Breast epithelium (tissue), 4 donors: ENCODE data around the gene KIR2DL3. TPM values are rescaled to one million over a fixed set of nuclear protein-coding genes. Genes with fewer than 3 reads are reported as not detected.
"Not testable (repeated sequence)": the region's sequence is repeated elsewhere in the genome, so short reads cannot be mapped to it uniquely, and the experiment has no call there.

Source experiments
- DNase-seq, 2 donors: peaks; one replicate each; pipeline ENCODE4 v3.0.0-alpha.2; 2019; ENCODE audit warnings: low spot score in 2 of 2
- H3K27ac ChIP-seq, 2 donors: fragments of 200-600 bp; sonication (generic) in 1 of 2; one replicate each; pipeline ENCODE4 v1.5.1; 2016 to 2019; ENCODE audit warnings: mild to moderate bottlenecking in 1 of 2
- H3K27me3 ChIP-seq, 2 donors: fragments of 200-600 bp; sonication (generic) in 1 of 2; one replicate each; pipeline versions ENCODE4 v1.5.1 to v1.6.0; 2017 to 2019; ENCODE audit warnings: control low read depth in 1 of 2, mild to moderate bottlenecking in 1 of 2
- H3K36me3 ChIP-seq: fragments of 200-600 bp; one replicate; pipeline ENCODE4 v1.5.1; 2019
- H3K4me1 ChIP-seq, 2 donors: fragments of 200-600 bp; sonication (generic); one replicate each; pipeline ENCODE4 v1.5.1; 2016 to 2019; ENCODE audit warnings: control low read depth in 1 of 2
- H3K4me3 ChIP-seq, 3 donors: fragments of 200-600 bp; sonication (generic); 1 replicate in 2 of 3; 2 replicates in 1 of 3; pipeline ENCODE4 v1.5.1; 2016 to 2019; ENCODE audit warnings: mild to moderate bottlenecking in 3 of 3, moderate library complexity in 2 of 3
- H3K9me3 ChIP-seq, 2 donors: fragments of 200-600 bp; sonication (generic) in 1 of 2; one replicate each; pipeline ENCODE4 v1.5.1; 2016 to 2019; ENCODE audit warnings: control low read depth in 1 of 2
- CTCF ChIP-seq, 3 donors: fragments of 450-650 bp; IDR thresholded peaks; one replicate each; pipeline ENCODE4 v1.5.1; 2016 to 2017; ENCODE audit warnings: antibody characterized with exemption in 3 of 3, mild to moderate bottlenecking in 3 of 3, moderate library complexity in 3 of 3
- POLR2A ChIP-seq: fragments of 450-650 bp; IDR thresholded peaks from one replicate; pipeline ENCODE4 v1.6.1; 2016; ENCODE audit warnings: antibody characterized with exemption, mild to moderate bottlenecking, moderate library complexity
- POLR2AphosphoS5 ChIP-seq, 3 donors: sonication (generic); formaldehyde crosslinking; IDR thresholded peaks; one replicate each; pipeline ENCODE4 v1.6.1; 2017; ENCODE audit warnings: antibody characterized with exemption in 3 of 3
- intact Hi-C: fragments of 100-400 bp; cut with DNase I; formaldehyde crosslinking; loops from one replicate; pipeline ENCODE4 v1.15.1; 2023; ENCODE audit warnings: low total_unique reads
- total RNA-seq, 3 donors: library from RNA; depleted of rRNA; stranded (reverse); fragments of >200 nt; gene quantifications; one replicate each; pipeline ENCODE4 v1.1.0, GENCODE V29; 2016

The KIR2DL3 gene
- total RNA-seq, 3 donors from 2014 or later: not detected

GRCh38 chr19:54739587-54740497 lies 1.5 kb downstream of the KIR2DL3 start:
- intact Hi-C loops: no loop called here
- Histone ChIP-seq H3K36me3 (no peaks in the 10 kb centered on the region), H3K27ac (no peak overlapping the region), H3K27me3 (no peaks in the 10 kb centered on the region), H3K9me3 (no peaks in the 10 kb centered on the region), H3K4me1 (no peaks in the 10 kb centered on the region), H3K4me3 (no peak overlapping the region)
- no peak for DNase-seq
- TF ChIP-seq CTCF (IDR thresholded peaks at IDR 0.05) (no peak), POLR2AphosphoS5 (IDR thresholded peaks at IDR 0.05) (no peak), POLR2A (no peak)

- H3K27me3 ChIP-seq, DNase-seq, H3K9me3 ChIP-seq, H3K36me3 ChIP-seq, intact Hi-C loops, H3K4me3 ChIP-seq, H3K27ac ChIP-seq, H3K4me1 ChIP-seq: not testable (repeated sequence)
These were observed 3.6 kb downstream of the KIR2DL3 start for GRCh38 chr19:54741950-54742349.

- intact Hi-C loops, H3K27ac ChIP-seq, DNase-seq, H3K4me3 ChIP-seq, H3K36me3 ChIP-seq, H3K9me3 ChIP-seq, H3K27me3 ChIP-seq, H3K4me1 ChIP-seq: not testable (repeated sequence)
These were observed 5.8 kb downstream of the KIR2DL3 start for GRCh38 chr19:54744080-54744479.

- H3K4me3 ChIP-seq, H3K27ac ChIP-seq, H3K4me1 ChIP-seq, H3K9me3 ChIP-seq, DNase-seq, H3K27me3 ChIP-seq, intact Hi-C loops, H3K36me3 ChIP-seq: not testable (repeated sequence)
These were observed 9.5 kb downstream of the KIR2DL3 start for GRCh38 chr19:54747614-54748322.

GRCh38 chr19:54750276-54750675 lies 12.0 kb downstream of the KIR2DL3 start:
- H3K4me3 ChIP-seq: not testable (repeated sequence)

GRCh38 chr19:54756204-54757110 lies 18.1 kb downstream of the KIR2DL3 start:
- H3K27me3 ChIP-seq, intact Hi-C loops, H3K27ac ChIP-seq, DNase-seq, H3K36me3 ChIP-seq, H3K4me1 ChIP-seq, H3K4me3 ChIP-seq, H3K9me3 ChIP-seq: not testable (repeated sequence)

More at GRCh38 chr19:54750276-54750675, 12.0 kb downstream of the KIR2DL3 start:
- intact Hi-C loops, H3K27me3 ChIP-seq, H3K36me3 ChIP-seq, H3K4me1 ChIP-seq, DNase-seq, H3K27ac ChIP-seq, H3K9me3 ChIP-seq: not testable (repeated sequence)

- H3K36me3 ChIP-seq, DNase-seq, H3K27ac ChIP-seq, H3K9me3 ChIP-seq, H3K4me3 ChIP-seq, H3K4me1 ChIP-seq, H3K27me3 ChIP-seq, intact Hi-C loops: not testable (repeated sequence)
These were observed 20.3 kb downstream of the KIR2DL3 start for GRCh38 chr19:54758577-54758976.

GRCh38 chr19:54764219-54764618 lies 25.9 kb downstream of the KIR2DL3 start:
- intact Hi-C loops, H3K27ac ChIP-seq, H3K36me3 ChIP-seq, DNase-seq, H3K9me3 ChIP-seq, H3K27me3 ChIP-seq, H3K4me3 ChIP-seq, H3K4me1 ChIP-seq: not testable (repeated sequence)

GRCh38 chr19:54766464-54766863 lies 28.2 kb downstream of the KIR2DL3 start:
- DNase-seq, H3K27ac ChIP-seq, intact Hi-C loops, H3K9me3 ChIP-seq, H3K4me1 ChIP-seq, H3K36me3 ChIP-seq, H3K4me3 ChIP-seq, H3K27me3 ChIP-seq: not testable (repeated sequence)

- intact Hi-C loops, H3K27me3 ChIP-seq, H3K9me3 ChIP-seq, H3K27ac ChIP-seq, H3K4me1 ChIP-seq, DNase-seq, H3K36me3 ChIP-seq, H3K4me3 ChIP-seq: not testable (repeated sequence)
These were observed 31.3 kb downstream of the KIR2DL3 start, which contains the start of gene KIR2DL1 for GRCh38 chr19:54769646-54770045. TSS of gene KIR2DL1 (plus strand) at chr19:54769793. CDS start at chr19:54769851, 58 bp downstream.

GRCh38 chr19:54770511-54770910 lies 32.2 kb downstream of the KIR2DL3 start:
- H3K4me1 ChIP-seq, DNase-seq, H3K27ac ChIP-seq, H3K27me3 ChIP-seq, H3K9me3 ChIP-seq, intact Hi-C loops, H3K36me3 ChIP-seq, H3K4me3 ChIP-seq: not testable (repeated sequence)
